MM.1S (cell line): ENCODE data around the gene BAIAP2L2.

Experiments
- DNase-seq: peaks from one replicate; pipeline ENCODE4 v3.0.0-alpha.2; 2015
- H2AFZ ChIP-seq: fragments of 300-600 bp; sonication (generic); 2 replicates; pipeline ENCODE4 v1.6.0; 2016; ENCODE audit warnings: antibody characterized with exemption, low read length
- H3F3A ChIP-seq: fragments of 300-600 bp; sonication (generic); 2 replicates; pipeline ENCODE4 v1.6.1; 2016; ENCODE audit warnings: mild to moderate bottlenecking, antibody characterized with exemption, low read length, moderate library complexity, mixed read lengths; ENCODE audit not compliant: insufficient read depth
- H3K27ac ChIP-seq: fragments of 300-600 bp; sonication (generic); 2 replicates; pipeline ENCODE4 v1.5.1; 2016; ENCODE audit warnings: mild to moderate bottlenecking, low read length
- H3K27me3 ChIP-seq: fragments of 300-600 bp; sonication (generic); replicated peaks from 2 replicates; pipeline ENCODE4 v1.6.0; 2016; ENCODE audit warnings: low read length; ENCODE audit not compliant: insufficient read depth
- H3K36me3 ChIP-seq: fragments of 300-600 bp; sonication (generic); replicated peaks from 2 replicates; pipeline ENCODE4 v1.6.1; 2016; ENCODE audit warnings: mild to moderate bottlenecking, low read length, mixed read lengths; ENCODE audit not compliant: insufficient read depth
- H3K4me1 ChIP-seq: fragments of 300-600 bp; sonication (generic); 2 replicates; pipeline ENCODE4 v1.6.1; 2016; ENCODE audit warnings: low read length, mixed read lengths
- H3K4me2 ChIP-seq: fragments of 300-600 bp; sonication (generic); 2 replicates; pipeline ENCODE4 v1.6.0; 2016; ENCODE audit warnings: low read depth, low read length
- H3K4me3 ChIP-seq: fragments of 300-600 bp; sonication (generic); 2 replicates; pipeline ENCODE4 v1.5.1; 2016; ENCODE audit warnings: low read length, mixed read lengths
- H3K79me2 ChIP-seq: fragments of 300-600 bp; sonication (generic); 2 replicates; pipeline ENCODE4 v1.6.1; 2016; ENCODE audit warnings: mixed run types, low read length, mixed read lengths
- H3K9ac ChIP-seq: fragments of 300-600 bp; sonication (generic); 2 replicates; pipeline ENCODE4 v1.6.1; 2016; ENCODE audit warnings: low read length, mixed read lengths
- H3K9me2 ChIP-seq: fragments of 300-600 bp; sonication (generic); replicated peaks from 2 replicates; pipeline ENCODE4 v1.6.1; 2016; ENCODE audit warnings: mild to moderate bottlenecking, low read length, mixed read lengths; ENCODE audit not compliant: insufficient read depth
- H3K9me3 ChIP-seq: fragments of 300-600 bp; sonication (generic); replicated peaks from 2 replicates; pipeline ENCODE4 v1.6.1; 2016; ENCODE audit warnings: mild to moderate bottlenecking, low read length, mixed read lengths; ENCODE audit not compliant: insufficient read depth
- H4K20me1 ChIP-seq: fragments of 300-600 bp; sonication (generic); 2 replicates; pipeline ENCODE4 v1.6.1; 2016; ENCODE audit warnings: mild to moderate bottlenecking, low read length, moderate library complexity, mixed read lengths; ENCODE audit not compliant: insufficient read depth
- EZH2 ChIP-seq: fragments of 300-600 bp; sonication (generic); optimal IDR thresholded peaks from 2 replicates; pipeline ENCODE3; 2017; ENCODE audit warnings: low read depth, mild to moderate bottlenecking, antibody characterized with exemption, low read length, mixed read lengths
- EZH2phosphoT487 ChIP-seq: fragments of 300-600 bp; sonication (generic); IDR thresholded peaks from 2 replicates; pipeline ENCODE4 v1.6.1; 2018; ENCODE audit warnings: antibody characterized with exemption, low read length
- TF ChIP-seq, protein P1 (sequence below): fragments of 300-600 bp; sonication (generic); IDR thresholded peaks from 2 replicates; pipeline ENCODE4 v1.5.1; 2016; ENCODE audit warnings: antibody characterized with exemption, low read length, mixed read lengths

The BAIAP2L2 gene

GRCh38 chr22:38077595-38077994 is 32.9 kb downstream of the BAIAP2L2 start:
- H3K9me2 ChIP-seq, result no peaks in the 10 kb centered on the region
- no peaks in the 10 kb centered on the region for H3K9me3 ChIP-seq
- H3K4me3 ChIP-seq, result no peak overlapping the region
- H3K36me3 ChIP-seq, result no peaks in the 10 kb centered on the region
- no peak overlapping the region for H2AFZ ChIP-seq
- H3F3A ChIP-seq, result no peaks in the 10 kb centered on the region
- H3K27me3 ChIP-seq, result no peaks in the 10 kb centered on the region; the same call in 1 of the 2 replicates
- H4K20me1 ChIP-seq, result no peaks in the 10 kb centered on the region
- H3K79me2 ChIP-seq, result no peaks in the 10 kb centered on the region
- no peak overlapping the region for H3K9ac ChIP-seq
- no peak overlapping the region for H3K27ac ChIP-seq
- no peak overlapping the region for H3K4me2 ChIP-seq
- no peak for DNase-seq
- H3K4me1 ChIP-seq, result no peaks in the 10 kb centered on the region
- TF ChIP-seq, protein P1, sequence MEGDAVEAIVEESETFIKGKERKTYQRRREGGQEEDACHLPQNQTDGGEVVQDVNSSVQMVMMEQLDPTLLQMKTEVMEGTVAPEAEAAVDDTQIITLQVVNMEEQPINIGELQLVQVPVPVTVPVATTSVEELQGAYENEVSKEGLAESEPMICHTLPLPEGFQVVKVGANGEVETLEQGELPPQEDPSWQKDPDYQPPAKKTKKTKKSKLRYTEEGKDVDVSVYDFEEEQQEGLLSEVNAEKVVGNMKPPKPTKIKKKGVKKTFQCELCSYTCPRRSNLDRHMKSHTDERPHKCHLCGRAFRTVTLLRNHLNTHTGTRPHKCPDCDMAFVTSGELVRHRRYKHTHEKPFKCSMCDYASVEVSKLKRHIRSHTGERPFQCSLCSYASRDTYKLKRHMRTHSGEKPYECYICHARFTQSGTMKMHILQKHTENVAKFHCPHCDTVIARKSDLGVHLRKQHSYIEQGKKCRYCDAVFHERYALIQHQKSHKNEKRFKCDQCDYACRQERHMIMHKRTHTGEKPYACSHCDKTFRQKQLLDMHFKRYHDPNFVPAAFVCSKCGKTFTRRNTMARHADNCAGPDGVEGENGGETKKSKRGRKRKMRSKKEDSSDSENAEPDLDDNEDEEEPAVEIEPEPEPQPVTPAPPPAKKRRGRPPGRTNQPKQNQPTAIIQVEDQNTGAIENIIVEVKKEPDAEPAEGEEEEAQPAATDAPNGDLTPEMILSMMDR, result no peak
- TF ChIP-seq EZH2 (no peak), EZH2phosphoT487 (no peak)

- Histone ChIP-seq H3K36me3 (no peaks in the 10 kb centered on the region), H3K4me1 (no peaks in the 10 kb centered on the region), H3F3A (no peaks in the 10 kb centered on the region), H3K9ac (no peak overlapping the region), H4K20me1 (no peaks in the 10 kb centered on the region), H3K4me2 (no peak overlapping the region), H3K9me2 (no peaks in the 10 kb centered on the region), H3K27ac (no peak overlapping the region), H2AFZ (no peak overlapping the region), H3K9me3 (no peaks in the 10 kb centered on the region), H3K4me3 (no peak overlapping the region), H3K27me3 (no peaks in the 10 kb centered on the region; the same call in 1 of the 2 replicates), H3K79me2 (no peaks in the 10 kb centered on the region)
- no peak for DNase-seq
- TF ChIP-seq EZH2phosphoT487 (no peak), EZH2 (no peak)
- TF ChIP-seq, protein P1, result no peak
Observed at GRCh38 chr22:38077096-38077495, 33.4 kb downstream of the BAIAP2L2 start.

GRCh38 chr22:38075961-38076360 is 34.5 kb downstream of the BAIAP2L2 start:
- Histone ChIP-seq H3F3A (no peaks in the 10 kb centered on the region), H3K9me2 (no peaks in the 10 kb centered on the region), H2AFZ (no peak overlapping the region), H3K4me1 (peaks cover 5% of the 10 kb centered on the region; the same call in 1 of the 2 replicates), H3K9ac (no peak overlapping the region), H3K79me2 (no peaks in the 10 kb centered on the region), H3K4me2 (no peak overlapping the region), H3K9me3 (no peaks in the 10 kb centered on the region), H3K4me3 (no peak overlapping the region), H3K27me3 (no peaks in the 10 kb centered on the region), H3K27ac (no peak overlapping the region), H4K20me1 (no peaks in the 10 kb centered on the region), H3K36me3 (no peaks in the 10 kb centered on the region)
- TF ChIP-seq EZH2phosphoT487, result no peak
- no peak for TF ChIP-seq EZH2
- TF ChIP-seq, protein P1, result no peak
- DNase-seq, result no peak
